ENCODE measurements around the gene PCDHA5.
"Not testable (repeated sequence)": the region's sequence is repeated elsewhere in the genome, so short reads cannot be mapped to it uniquely, and the experiment has no call there.

PCDHA5 gene

GRCh38 chr5:140821375-140822280 is at the start of gene PCDHA5:
TSS of gene PCDHA5 (plus strand) at chr5:140821613.
- no peak for DNase-seq

- DNase-seq = no peak
Observed at GRCh38 chr5:140780512-140780911, 40.9 kb upstream of the PCDHA5 start.

- no peak for DNase-seq
Observed at GRCh38 chr5:140785905-140786686, 35.3 kb upstream of the PCDHA5 start, which contains the start of gene PCDHA1. TSS of gene PCDHA1 (plus strand) at chr5:140786140.

GRCh38 chr5:140787422-140787821 is 34.0 kb upstream of the PCDHA5 start:
- DNase-seq = not testable (repeated sequence)

GRCh38 chr5:140787849-140788504 is 33.4 kb upstream of the PCDHA5 start:
- DNase-seq = not testable (repeated sequence)

DNA sequence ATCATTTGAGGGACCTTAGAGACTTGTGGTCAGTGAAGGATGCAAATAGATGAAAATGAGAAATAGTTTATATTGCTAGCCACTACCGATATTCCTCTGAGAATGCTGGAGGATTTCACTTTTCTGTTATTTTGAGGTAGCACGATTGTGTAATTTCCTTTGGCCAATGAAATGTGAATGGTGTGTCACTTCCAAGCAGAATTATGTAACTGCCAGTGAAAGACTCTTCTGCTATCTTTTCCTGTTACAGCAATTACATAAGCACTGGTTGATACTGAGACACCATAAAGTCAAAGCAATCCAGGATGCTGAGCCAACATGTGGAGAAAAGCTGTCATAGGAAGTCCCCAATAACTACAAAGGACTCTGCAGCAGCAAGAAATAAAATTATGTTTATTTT is 30.3 kb upstream of the PCDHA5 start:
- DNase-seq = no peak

DNA sequence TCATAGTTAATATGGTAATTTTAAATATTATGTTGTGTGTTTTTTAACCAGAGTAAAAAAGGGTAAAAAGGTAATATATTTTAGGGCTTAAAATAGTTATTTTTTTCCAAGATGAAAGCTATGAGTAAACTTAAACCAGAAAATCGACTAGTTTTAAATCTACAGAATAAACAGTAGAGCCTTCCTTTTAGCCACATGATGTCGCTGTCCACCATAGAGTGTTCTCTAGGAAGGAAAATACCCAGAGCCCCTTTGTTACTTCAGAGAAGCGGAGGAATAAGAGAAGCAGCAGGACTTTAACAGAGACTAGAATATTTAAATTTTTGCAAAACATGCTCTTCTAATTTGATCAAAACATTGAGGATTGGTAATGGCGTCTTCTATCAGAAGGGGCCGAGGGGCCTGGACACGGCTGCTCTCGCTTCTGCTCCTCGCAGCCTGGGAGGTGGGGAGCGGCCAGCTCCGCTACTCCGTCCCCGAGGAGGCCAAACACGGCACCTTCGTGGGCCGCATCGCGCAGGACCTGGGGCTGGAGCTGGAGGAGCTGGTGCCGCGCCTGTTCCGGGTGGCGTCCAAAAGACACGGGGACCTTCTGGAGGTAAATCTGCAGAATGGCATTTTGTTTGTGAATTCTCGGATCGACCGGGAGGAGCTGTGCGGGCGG is 26.7 kb upstream of the PCDHA5 start, which contains the start of gene PCDHA2:
PCDHA2 (plus strand) TSS at position 258 of the 664 bp plus-strand sequence.
- DNase-seq = no peak

GRCh38 chr5:140795259-140795641 is 26.2 kb upstream of the PCDHA5 start:
- DNase-seq = no peak

DNA sequence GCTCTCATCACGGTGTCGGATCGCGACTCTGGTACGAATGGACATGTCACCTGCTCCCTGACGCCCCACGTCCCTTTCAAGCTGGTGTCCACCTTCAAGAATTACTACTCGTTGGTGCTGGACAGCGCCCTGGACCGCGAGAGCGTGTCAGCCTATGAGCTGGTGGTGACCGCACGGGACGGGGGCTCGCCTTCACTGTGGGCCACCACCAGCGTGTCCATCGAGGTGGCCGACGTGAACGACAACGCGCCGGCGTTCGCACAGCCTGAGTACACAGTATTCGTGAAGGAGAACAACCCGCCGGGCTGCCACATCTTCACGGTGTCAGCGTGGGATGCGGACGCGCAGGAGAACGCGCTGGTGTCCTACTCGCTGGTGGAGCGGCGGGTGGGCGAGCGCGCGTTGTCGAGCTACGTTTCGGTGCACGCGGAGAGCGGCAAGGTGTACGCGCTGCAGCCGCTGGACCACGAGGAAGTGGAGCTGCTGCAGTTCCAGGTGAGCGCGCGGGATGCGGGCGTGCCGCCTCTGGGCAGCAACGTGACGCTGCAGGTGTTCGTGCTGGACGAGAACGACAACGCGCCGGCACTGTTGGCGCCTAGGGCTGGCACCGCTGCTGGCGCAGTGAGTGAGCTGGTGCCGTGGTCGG is 25.2 kb upstream of the PCDHA5 start:
- not testable (repeated sequence) for DNase-seq

DNA sequence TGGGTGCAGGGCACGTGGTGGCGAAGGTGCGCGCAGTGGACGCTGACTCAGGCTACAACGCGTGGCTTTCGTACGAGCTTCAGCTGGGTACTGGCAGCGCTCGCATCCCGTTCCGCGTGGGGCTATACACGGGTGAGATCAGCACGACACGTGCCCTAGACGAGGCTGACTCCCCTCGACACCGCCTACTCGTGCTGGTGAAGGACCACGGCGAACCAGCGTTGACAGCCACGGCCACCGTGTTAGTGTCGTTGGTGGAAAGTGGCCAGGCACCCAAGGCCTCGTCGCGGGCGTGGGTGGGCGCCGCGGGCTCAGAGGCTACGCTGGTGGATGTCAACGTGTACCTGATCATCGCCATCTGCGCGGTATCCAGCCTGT is 24.7 kb upstream of the PCDHA5 start:
- no peak for DNase-seq

DNA sequence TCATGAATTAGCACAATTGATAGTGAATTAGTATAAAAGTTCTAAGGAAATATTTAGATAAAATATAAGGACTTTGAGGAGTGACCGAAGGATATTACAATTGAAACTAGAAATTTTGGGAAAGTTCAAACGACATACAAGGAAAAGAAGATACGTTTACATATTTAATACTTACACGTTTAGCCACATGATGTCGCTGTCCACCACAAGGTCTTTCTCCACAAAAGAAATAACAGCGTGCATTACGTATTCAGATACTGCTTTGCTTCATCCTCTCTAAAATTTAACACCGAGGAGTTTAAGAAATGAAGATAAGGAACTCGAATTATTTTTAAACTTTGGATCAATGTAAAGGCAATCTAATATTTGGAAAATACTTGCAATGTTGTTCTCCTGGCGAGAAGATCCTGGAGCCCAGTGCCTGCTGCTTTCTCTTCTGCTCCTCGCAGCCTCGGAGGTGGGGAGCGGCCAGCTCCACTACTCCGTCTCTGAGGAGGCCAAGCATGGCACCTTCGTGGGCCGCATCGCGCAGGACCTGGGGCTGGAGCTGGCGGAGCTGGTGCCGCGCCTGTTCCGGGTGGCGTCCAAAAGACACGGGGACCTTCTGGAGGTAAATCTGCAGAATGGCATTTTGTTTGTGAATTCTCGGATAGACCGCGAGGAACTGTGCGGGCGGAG is 20.5 kb upstream of the PCDHA5 start, which contains the start of gene PCDHA3:
PCDHA3 (plus strand) TSS at position 242 of the 678 bp plus-strand sequence.
- no peak for DNase-seq

DNA sequence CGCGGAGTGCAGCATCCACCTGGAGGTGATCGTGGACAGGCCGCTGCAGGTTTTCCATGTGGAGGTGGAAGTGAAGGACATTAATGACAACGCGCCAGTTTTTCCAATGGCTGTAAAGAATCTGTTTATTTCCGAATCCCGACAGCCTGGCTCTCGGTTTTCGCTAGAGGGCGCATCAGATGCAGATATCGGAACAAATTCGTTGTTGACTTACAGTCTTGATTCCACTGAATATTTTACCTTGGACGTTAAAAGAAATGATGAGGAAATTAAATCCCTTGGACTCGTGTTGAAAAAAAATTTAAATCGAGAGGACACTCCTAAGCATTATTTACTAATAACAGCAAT is 19.9 kb upstream of the PCDHA5 start:
- no peak for DNase-seq

DNA sequence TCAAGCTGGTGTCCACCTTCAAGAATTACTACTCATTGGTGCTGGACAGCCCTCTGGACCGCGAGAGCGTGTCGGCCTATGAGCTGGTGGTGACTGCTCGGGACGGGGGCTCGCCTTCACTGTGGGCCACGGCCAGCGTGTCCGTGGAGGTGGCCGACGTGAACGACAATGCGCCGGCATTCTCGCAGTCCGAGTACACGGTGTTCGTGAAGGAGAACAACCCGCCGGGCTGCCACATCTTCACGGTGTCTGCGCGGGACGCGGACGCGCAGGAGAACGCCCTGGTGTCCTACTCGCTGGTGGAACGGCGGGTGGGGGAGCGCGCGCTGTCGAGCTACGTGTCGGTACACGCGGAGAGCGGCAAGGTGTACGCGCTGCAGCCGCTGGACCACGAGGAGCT is 19.0 kb upstream of the PCDHA5 start:
- DNase-seq = not testable (repeated sequence)

GRCh38 chr5:140802781-140803271 is 18.6 kb upstream of the PCDHA5 start:
- DNase-seq = no peak

GRCh38 chr5:140806834-140807775 is 14.3 kb upstream of the PCDHA5 start, which contains the start of gene PCDHA4:
TSS of gene PCDHA4 (plus strand) at chr5:140807068.
- no peak for DNase-seq

DNA sequence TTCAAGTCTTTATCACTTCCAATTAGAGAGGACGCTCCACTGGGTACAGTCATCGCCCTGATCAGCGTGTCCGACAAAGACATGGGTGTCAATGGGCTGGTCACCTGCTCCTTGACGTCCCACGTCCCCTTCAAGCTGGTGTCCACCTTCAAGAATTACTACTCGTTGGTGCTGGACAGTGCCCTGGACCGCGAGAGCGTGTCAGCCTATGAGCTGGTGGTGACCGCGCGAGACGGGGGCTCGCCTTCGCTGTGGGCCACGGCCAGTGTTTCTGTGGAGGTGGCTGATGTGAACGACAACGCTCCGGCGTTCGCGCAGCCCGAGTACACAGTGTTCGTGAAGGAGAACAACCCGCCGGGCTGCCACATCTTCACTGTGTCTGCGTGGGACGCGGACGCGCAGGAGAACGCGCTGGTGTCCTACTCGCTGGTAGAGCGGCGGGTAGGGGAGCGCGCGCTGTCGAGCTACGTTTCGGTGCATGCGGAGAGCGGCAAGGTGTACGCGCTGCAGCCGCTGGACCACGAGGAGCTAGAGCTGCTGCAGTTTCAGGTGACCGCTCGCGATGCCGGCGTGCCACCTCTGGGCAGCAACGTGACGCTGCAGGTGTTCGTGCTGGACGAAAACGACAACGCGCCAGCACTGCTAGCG is 13.0 kb upstream of the PCDHA5 start:
- DNase-seq = not testable (repeated sequence)

- DNase-seq = no peak
Observed at GRCh38 chr5:140808889-140809291, 12.5 kb upstream of the PCDHA5 start.

GRCh38 chr5:140822281-140822629 is 842 bp downstream of the PCDHA5 start:
- no peak for DNase-seq

DNA sequence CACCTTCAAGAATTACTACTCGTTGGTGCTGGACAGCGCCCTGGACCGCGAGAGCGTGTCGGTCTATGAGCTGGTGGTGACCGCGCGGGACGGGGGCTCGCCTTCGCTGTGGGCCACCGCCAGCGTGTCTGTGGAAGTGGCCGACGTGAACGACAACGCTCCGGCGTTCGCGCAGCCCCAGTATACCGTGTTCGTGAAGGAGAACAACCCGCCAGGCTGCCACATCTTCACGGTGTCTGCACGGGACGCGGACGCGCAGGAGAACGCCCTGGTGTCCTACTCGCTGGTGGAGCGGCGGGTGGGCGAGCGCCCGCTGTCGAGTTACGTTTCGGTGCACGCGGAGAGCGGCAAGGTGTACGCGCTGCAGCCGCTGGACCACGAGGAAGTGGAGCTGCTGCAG is 1.6 kb downstream of the PCDHA5 start:
- not testable (repeated sequence) for DNase-seq

- no peak for DNase-seq
Observed at GRCh38 chr5:140823475-140823874, 2.1 kb downstream of the PCDHA5 start.
